Measurements from ENCODE around the gene RUFY3.
"Not testable (repeated sequence)": the region's sequence is repeated elsewhere in the genome, so short reads cannot be mapped to it uniquely, and the experiment has no call there.

RUFY3 gene

GRCh38 chr4:70721747-70722146 lies at the start of gene RUFY3:
Gene RUFY3 (plus strand): TSS chr4:70721964. CDS start chr4:70722574, 610 bp downstream.
- no peak for DNase-seq (ENCODE audit: low spot score)
- no peak for FAIRE-seq

- no peak for FAIRE-seq
- DNase-seq (ENCODE audit: low spot score) = no peak
Measured at GRCh38 chr4:70674191-70674590, 47.6 kb upstream of the RUFY3 start.

- FAIRE-seq (no peak), DNase-seq (ENCODE audit: low spot score) (no peak)
Measured at GRCh38 chr4:70674731-70675130, 47.0 kb upstream of the RUFY3 start.

GRCh38 chr4:70676554-70677090 lies 45.1 kb upstream of the RUFY3 start:
- FAIRE-seq = no peak
- DNase-seq (ENCODE audit: low spot score) = no peak

GRCh38 chr4:70678383-70678999 lies 43.3 kb upstream of the RUFY3 start:
- DNase-seq (ENCODE audit: low spot score) (no peak), FAIRE-seq (no peak)

GRCh38 chr4:70680934-70681333 lies 40.8 kb upstream of the RUFY3 start:
- DNase-seq (ENCODE audit: low spot score) (no peak), FAIRE-seq (no peak)

GRCh38 chr4:70681704-70682103 lies 40.1 kb upstream of the RUFY3 start:
- DNase-seq (ENCODE audit: low spot score) = no peak
- no peak for FAIRE-seq

GRCh38 chr4:70682142-70682541 lies 39.6 kb upstream of the RUFY3 start:
- DNase-seq (ENCODE audit: low spot score); FAIRE-seq: not testable (repeated sequence)

- DNase-seq (ENCODE audit: low spot score) (no peak), FAIRE-seq (no peak)
Measured at GRCh38 chr4:70687392-70687791, 34.4 kb upstream of the RUFY3 start.

GRCh38 chr4:70687821-70688794 lies 33.7 kb upstream of the RUFY3 start, which contains the start of gene UTP3:
Gene UTP3 (plus strand): TSS chr4:70688532. CDS start chr4:70688678, 146 bp downstream.
- DNase-seq (ENCODE audit: low spot score) (peak; percentile 95), FAIRE-seq (peak; percentile 67)

GRCh38 chr4:70688795-70689231 lies 33.0 kb upstream of the RUFY3 start:
- FAIRE-seq (peak; percentile 42), DNase-seq (ENCODE audit: low spot score) (no peak)

- FAIRE-seq (no peak), DNase-seq (ENCODE audit: low spot score) (no peak)
Measured at GRCh38 chr4:70691661-70692060, 30.1 kb upstream of the RUFY3 start.

GRCh38 chr4:70694633-70695032 lies 27.1 kb upstream of the RUFY3 start:
- not testable (repeated sequence) for FAIRE-seq; DNase-seq (ENCODE audit: low spot score)

- FAIRE-seq; DNase-seq (ENCODE audit: low spot score): not testable (repeated sequence)
Measured at GRCh38 chr4:70698435-70698834, 23.3 kb upstream of the RUFY3 start.

- FAIRE-seq = no peak
- DNase-seq (ENCODE audit: low spot score) = no peak
Measured at GRCh38 chr4:70700712-70701111, 21.1 kb upstream of the RUFY3 start.

GRCh38 chr4:70701271-70701670 lies 20.5 kb upstream of the RUFY3 start:
- no peak for DNase-seq (ENCODE audit: low spot score)
- FAIRE-seq = no peak

GRCh38 chr4:70702592-70702991 lies 19.2 kb upstream of the RUFY3 start:
- DNase-seq (ENCODE audit: low spot score); FAIRE-seq: not testable (repeated sequence)

- FAIRE-seq = no peak
- no peak for DNase-seq (ENCODE audit: low spot score)
Measured at GRCh38 chr4:70703619-70704214, 18.0 kb upstream of the RUFY3 start.

GRCh38 chr4:70704215-70704930 lies 17.4 kb upstream of the RUFY3 start:
- FAIRE-seq (peak; percentile 79), DNase-seq (ENCODE audit: low spot score) (peak; percentile 94)

GRCh38 chr4:70704931-70705182 lies 16.9 kb upstream of the RUFY3 start:
- DNase-seq (ENCODE audit: low spot score) = no peak
- no peak for FAIRE-seq
